ENCODE results near the gene PMP22.

PMP22 gene

GRCh38 chr17:15269087-15269779 lies 4.1 kb upstream of the PMP22 start:
- Histone ChIP-seq H3K4me3 (no peak overlapping the region), H3K36me3 (replicated peaks) (no peaks in the 10 kb centered on the region), H3K27me3 (ENCODE audit: low read depth) (no peaks in the 10 kb centered on the region), H3K9me3 (no peaks in the 10 kb centered on the region), H3K4me1 (no peaks in the 10 kb centered on the region)
- in situ Hi-C loops (cut with MboI; ENCODE audit: low sequenced_read_pairs): no loop called here
- no peak for DNase-seq (ENCODE audit: low spot score in 2 of 2)

- no peaks in the 10 kb centered on the region; the same call in 1 of the 2 replicates for H3K4me1 ChIP-seq
- H3K36me3 ChIP-seq (replicated peaks): no peaks in the 10 kb centered on the region
- no peak overlapping the region for H3K4me3 ChIP-seq
- H3K9me3 ChIP-seq: no peaks in the 10 kb centered on the region
- H3K27me3 ChIP-seq (ENCODE audit: low read depth): no peaks in the 10 kb centered on the region
- in situ Hi-C loops (cut with MboI; ENCODE audit: low sequenced_read_pairs): no loop called here
- no peak for DNase-seq (ENCODE audit: low spot score in 2 of 2)
These were observed 3.3 kb upstream of the PMP22 start for GRCh38 chr17:15268461-15268860.

- Histone ChIP-seq H3K4me3 (no peak overlapping the region), H3K36me3 (replicated peaks) (no peaks in the 10 kb centered on the region), H3K4me1 (peaks cover 4% of the 10 kb centered on the region), H3K27me3 (ENCODE audit: low read depth) (no peaks in the 10 kb centered on the region), H3K9me3 (no peaks in the 10 kb centered on the region)
- DNase-seq (ENCODE audit: low spot score in 2 of 2): no peak
- in situ Hi-C loops (cut with MboI; ENCODE audit: low sequenced_read_pairs): no loop called here
These were observed 2.9 kb upstream of the PMP22 start for GRCh38 chr17:15267996-15268395.

- peaks cover 9% of the 10 kb centered on the region for H3K4me1 ChIP-seq
- no peaks in the 10 kb centered on the region for H3K27me3 ChIP-seq (ENCODE audit: low read depth)
- DNase-seq (ENCODE audit: low spot score in 2 of 2): no peak
These were observed 1.4 kb upstream of the PMP22 start for GRCh38 chr17:15266325-15267125.

GRCh38 chr17:15264542-15264941 lies 584 bp downstream of the PMP22 start:
- no peaks in the 10 kb centered on the region for H3K27me3 ChIP-seq (ENCODE audit: low read depth)
- in situ Hi-C loops (cut with MboI; ENCODE audit: low sequenced_read_pairs): no loop called here
- H3K4me3 ChIP-seq: no peak overlapping the region
- peaks cover 12% of the 10 kb centered on the region for H3K4me1 ChIP-seq
- no peaks in the 10 kb centered on the region for H3K9me3 ChIP-seq
- H3K36me3 ChIP-seq (replicated peaks): no peaks in the 10 kb centered on the region; the same call in 1 of the 2 replicates
- no peak for DNase-seq (ENCODE audit: low spot score in 2 of 2)

More at GRCh38 chr17:15266325-15267125, 1.4 kb upstream of the PMP22 start:
- Histone ChIP-seq H3K9me3 (no peaks in the 10 kb centered on the region), H3K4me3 (no peak overlapping the region), H3K36me3 (replicated peaks) (no peaks in the 10 kb centered on the region)
- in situ Hi-C loops (cut with MboI; ENCODE audit: low sequenced_read_pairs): no loop called here

GRCh38 chr17:15263680-15264079 lies 1.4 kb downstream of the PMP22 start:
- in situ Hi-C loops (cut with MboI; ENCODE audit: low sequenced_read_pairs): no loop called here

GRCh38 chr17:15263206-15263579 lies 1.9 kb downstream of the PMP22 start:
- no peaks in the 10 kb centered on the region for H3K27me3 ChIP-seq (ENCODE audit: low read depth)
- in situ Hi-C loops (cut with MboI; ENCODE audit: low sequenced_read_pairs): no loop called here
- H3K36me3 ChIP-seq (replicated peaks): peaks cover 9% of the 10 kb centered on the region
- no peaks in the 10 kb centered on the region for H3K9me3 ChIP-seq
- H3K4me3 ChIP-seq: peak overlapping the region; percentile 60
- DNase-seq (ENCODE audit: low spot score in 2 of 2): peak in 1 of 2 experiments; percentile 55
- H3K4me1 ChIP-seq: peaks cover 12% of the 10 kb centered on the region

More at GRCh38 chr17:15263680-15264079, 1.4 kb downstream of the PMP22 start:
- peaks cover 4% of the 10 kb centered on the region; the same call in 1 of the 2 replicates for H3K36me3 ChIP-seq (replicated peaks)
- H3K4me1 ChIP-seq: peaks cover 12% of the 10 kb centered on the region
- no peak for DNase-seq (ENCODE audit: low spot score in 2 of 2)
- no peaks in the 10 kb centered on the region for H3K9me3 ChIP-seq
- H3K27me3 ChIP-seq (ENCODE audit: low read depth): no peaks in the 10 kb centered on the region
- H3K4me3 ChIP-seq: no peak overlapping the region

- peak; percentile 90 to 92 for DNase-seq (ENCODE audit: low spot score in 2 of 2)
- Histone ChIP-seq H3K4me3 (peak overlapping the region; percentile 60), H3K36me3 (replicated peaks) (peaks cover 15% of the 10 kb centered on the region), H3K9me3 (no peaks in the 10 kb centered on the region), H3K27me3 (ENCODE audit: low read depth) (no peaks in the 10 kb centered on the region), H3K4me1 (peaks cover 15% of the 10 kb centered on the region)
- in situ Hi-C loops (cut with MboI; ENCODE audit: low sequenced_read_pairs): no loop called here
These were observed 2.6 kb downstream of the PMP22 start for GRCh38 chr17:15262291-15263205.

GRCh38 chr17:15261802-15262290 lies 3.3 kb downstream of the PMP22 start:
- DNase-seq (ENCODE audit: low spot score in 2 of 2): peak; percentile 11 to 42
- in situ Hi-C loops (cut with MboI; ENCODE audit: low sequenced_read_pairs): no loop called here
- Histone ChIP-seq H3K9me3 (no peaks in the 10 kb centered on the region), H3K4me3 (peak overlapping the region; percentile 60), H3K4me1 (peaks cover 22% of the 10 kb centered on the region), H3K36me3 (replicated peaks) (peaks cover 21% of the 10 kb centered on the region), H3K27me3 (ENCODE audit: low read depth) (no peaks in the 10 kb centered on the region)

- peaks cover 22% of the 10 kb centered on the region for H3K4me1 ChIP-seq
- no peaks in the 10 kb centered on the region for H3K27me3 ChIP-seq (ENCODE audit: low read depth)
- H3K4me3 ChIP-seq: peak overlapping the region; percentile 60
- no peaks in the 10 kb centered on the region for H3K9me3 ChIP-seq
- in situ Hi-C loops (cut with MboI; ENCODE audit: low sequenced_read_pairs): no loop called here
- H3K36me3 ChIP-seq (replicated peaks): peaks cover 26% of the 10 kb centered on the region
- DNase-seq (ENCODE audit: low spot score in 2 of 2): peak; percentile 16 to 70
These were observed 3.8 kb downstream of the PMP22 start for GRCh38 chr17:15261258-15261801.

GRCh38 chr17:15260376-15261257 lies 4.5 kb downstream of the PMP22 start:
- Histone ChIP-seq H3K4me3 (peak overlapping the region; percentile 60), H3K9me3 (no peaks in the 10 kb centered on the region), H3K27me3 (ENCODE audit: low read depth) (no peaks in the 10 kb centered on the region), H3K36me3 (replicated peaks) (peaks cover 31% of the 10 kb centered on the region), H3K4me1 (peaks cover 22% of the 10 kb centered on the region)
- peak; percentile 72 to 87 for DNase-seq (ENCODE audit: low spot score in 2 of 2)
- in situ Hi-C loops (cut with MboI; ENCODE audit: low sequenced_read_pairs): no loop called here

- in situ Hi-C loops (cut with MboI; ENCODE audit: low sequenced_read_pairs): loop anchor here (5.0 kb wide), 1 partner anchor 244 kb away; no protein-coding TSS in a partner anchor
- Histone ChIP-seq H3K36me3 (replicated peaks) (peaks cover 58% of the 10 kb centered on the region), H3K4me1 (peaks cover 17% of the 10 kb centered on the region), H3K9me3 (no peaks in the 10 kb centered on the region), H3K27me3 (ENCODE audit: low read depth) (no peaks in the 10 kb centered on the region), H3K4me3 (no peak overlapping the region)
- no peak for DNase-seq (ENCODE audit: low spot score in 2 of 2)
These were observed 7.2 kb downstream of the PMP22 start for GRCh38 chr17:15257796-15258512.
